ENCODE measurements around the gene IGSF9.

The IGSF9 gene

GRCh38 chr1:159944623-159945455 is 574 bp downstream of the IGSF9 start:
- Histone ChIP-seq H3K4me1 (ENCODE audit: insufficient read depth, low read length) (no peaks in the 10 kb centered on the region), H3K9me3 (ENCODE audit: control insufficient read depth, insufficient read depth, low read length) (no peaks in the 10 kb centered on the region), H3K36me3 (ENCODE audit: insufficient read depth, low read length) (no peaks in the 10 kb centered on the region), H3K9ac (ENCODE audit: low read depth, low read length) (peak overlapping the region; percentile 57)

- H3K36me3 ChIP-seq (ENCODE audit: insufficient read depth, low read length): no peaks in the 10 kb centered on the region
- no peaks in the 10 kb centered on the region for H3K9me3 ChIP-seq (ENCODE audit: control insufficient read depth, insufficient read depth, low read length)
- no peaks in the 10 kb centered on the region for H3K4me1 ChIP-seq (ENCODE audit: insufficient read depth, low read length)
- no peak overlapping the region for H3K9ac ChIP-seq (ENCODE audit: low read depth, low read length)
Observed at GRCh38 chr1:159943908-159944622, 1.3 kb downstream of the IGSF9 start.

- H3K9ac ChIP-seq (ENCODE audit: low read depth, low read length): no peak overlapping the region
- H3K36me3 ChIP-seq (ENCODE audit: insufficient read depth, low read length): no peaks in the 10 kb centered on the region
- H3K4me1 ChIP-seq (ENCODE audit: insufficient read depth, low read length): no peaks in the 10 kb centered on the region
- no peaks in the 10 kb centered on the region for H3K9me3 ChIP-seq (ENCODE audit: control insufficient read depth, insufficient read depth, low read length)
Observed at GRCh38 chr1:159943278-159943640, 2.2 kb downstream of the IGSF9 start.

GRCh38 chr1:159942632-159943277 is 2.7 kb downstream of the IGSF9 start:
- no peaks in the 10 kb centered on the region for H3K36me3 ChIP-seq (ENCODE audit: insufficient read depth, low read length)
- H3K4me1 ChIP-seq (ENCODE audit: insufficient read depth, low read length): 0 out of 2 replicates have a peak, but pooled peaks cover 3% of the 10 kb centered on the region
- H3K9ac ChIP-seq (ENCODE audit: low read depth, low read length): no peak overlapping the region
- H3K9me3 ChIP-seq (ENCODE audit: control insufficient read depth, insufficient read depth, low read length): no peaks in the 10 kb centered on the region

GRCh38 chr1:159941591-159942560 is 3.5 kb downstream of the IGSF9 start:
- Histone ChIP-seq H3K9ac (ENCODE audit: low read depth, low read length) (no peak overlapping the region), H3K36me3 (ENCODE audit: insufficient read depth, low read length) (no peaks in the 10 kb centered on the region), H3K4me1 (ENCODE audit: insufficient read depth, low read length) (peaks cover 11% of the 10 kb centered on the region)

GRCh38 chr1:159941141-159941540 is 4.3 kb downstream of the IGSF9 start:
- no peaks in the 10 kb centered on the region for H3K36me3 ChIP-seq (ENCODE audit: insufficient read depth, low read length)
- H3K4me1 ChIP-seq (ENCODE audit: insufficient read depth, low read length): peaks cover 15% of the 10 kb centered on the region
- no peaks in the 10 kb centered on the region for H3K9me3 ChIP-seq (ENCODE audit: control insufficient read depth, insufficient read depth, low read length)
- H3K9ac ChIP-seq (ENCODE audit: low read depth, low read length): no peak overlapping the region

More at GRCh38 chr1:159941591-159942560, 3.5 kb downstream of the IGSF9 start:
- no peaks in the 10 kb centered on the region for H3K9me3 ChIP-seq (ENCODE audit: control insufficient read depth, insufficient read depth, low read length)

- H3K36me3 ChIP-seq (ENCODE audit: insufficient read depth, low read length): no peaks in the 10 kb centered on the region
- H3K9me3 ChIP-seq (ENCODE audit: control insufficient read depth, insufficient read depth, low read length): no peaks in the 10 kb centered on the region
- peaks cover 15% of the 10 kb centered on the region for H3K4me1 ChIP-seq (ENCODE audit: insufficient read depth, low read length)
Observed at GRCh38 chr1:159940006-159940620, 5.3 kb downstream of the IGSF9 start.

GRCh38 chr1:159939678-159940002 is 5.8 kb downstream of the IGSF9 start:
- H3K9ac ChIP-seq (ENCODE audit: low read depth, low read length): no peak overlapping the region
- H3K9me3 ChIP-seq (ENCODE audit: control insufficient read depth, insufficient read depth, low read length): no peaks in the 10 kb centered on the region
- no peaks in the 10 kb centered on the region for H3K36me3 ChIP-seq (ENCODE audit: insufficient read depth, low read length)
- H3K4me1 ChIP-seq (ENCODE audit: insufficient read depth, low read length): peaks cover 15% of the 10 kb centered on the region

More at GRCh38 chr1:159940006-159940620, 5.3 kb downstream of the IGSF9 start:
- H3K9ac ChIP-seq (ENCODE audit: low read depth, low read length): no peak overlapping the region

- H3K4me1 ChIP-seq (ENCODE audit: insufficient read depth, low read length): peaks cover 15% of the 10 kb centered on the region
- H3K9ac ChIP-seq (ENCODE audit: low read depth, low read length): no peak overlapping the region
- H3K36me3 ChIP-seq (ENCODE audit: insufficient read depth, low read length): no peaks in the 10 kb centered on the region
- H3K9me3 ChIP-seq (ENCODE audit: control insufficient read depth, insufficient read depth, low read length): no peaks in the 10 kb centered on the region
Observed at GRCh38 chr1:159938905-159939677, 6.3 kb downstream of the IGSF9 start.

- Histone ChIP-seq H3K4me1 (ENCODE audit: insufficient read depth, low read length) (peaks cover 15% of the 10 kb centered on the region), H3K9ac (ENCODE audit: low read depth, low read length) (no peak overlapping the region), H3K9me3 (ENCODE audit: control insufficient read depth, insufficient read depth, low read length) (no peaks in the 10 kb centered on the region), H3K36me3 (ENCODE audit: insufficient read depth, low read length) (no peaks in the 10 kb centered on the region)
Observed at GRCh38 chr1:159938211-159938852, 7.1 kb downstream of the IGSF9 start.

GRCh38 chr1:159937054-159937750 is 8.2 kb downstream of the IGSF9 start:
- Histone ChIP-seq H3K9ac (ENCODE audit: low read depth, low read length) (no peak overlapping the region), H3K4me1 (ENCODE audit: insufficient read depth, low read length) (peaks cover 15% of the 10 kb centered on the region), H3K9me3 (ENCODE audit: control insufficient read depth, insufficient read depth, low read length) (no peaks in the 10 kb centered on the region), H3K36me3 (ENCODE audit: insufficient read depth, low read length) (no peaks in the 10 kb centered on the region)

- Histone ChIP-seq H3K36me3 (ENCODE audit: insufficient read depth, low read length) (no peaks in the 10 kb centered on the region), H3K9ac (ENCODE audit: low read depth, low read length) (no peak overlapping the region), H3K4me1 (ENCODE audit: insufficient read depth, low read length) (peaks cover 15% of the 10 kb centered on the region), H3K9me3 (ENCODE audit: control insufficient read depth, insufficient read depth, low read length) (no peaks in the 10 kb centered on the region)
Observed at GRCh38 chr1:159936273-159936904, 9.0 kb downstream of the IGSF9 start.
